Body of pancreas (tissue), 4 donors: ENCODE data around the gene KRTAP4-5. TPM values are rescaled to one million over a fixed set of nuclear protein-coding genes. Genes with fewer than 3 reads are reported as not detected.
"Not testable (repeated sequence)": the region's sequence is repeated elsewhere in the genome, so short reads cannot be mapped to it uniquely, and the experiment has no call there.

ENCODE experiments used
- ATAC-seq: fragments of 150-250 bp; one replicate; pipeline ENCODE4 v1.9.1; 2016
- DNase-seq, 4 donors: peaks; one replicate each; pipeline ENCODE4 v3.0.0-alpha.2; 2019
- H3K27ac ChIP-seq, 4 donors: fragments of 200-600 bp; sonication (generic); 1 replicate in 3 of 4; 2 replicates in 1 of 4; pipeline versions ENCODE4 v1.5.1 to v1.6.1; 2016 to 2019; ENCODE audit warnings: mild to moderate bottlenecking in 1 of 4, mixed read lengths in 1 of 4, moderate library complexity in 1 of 4
- H3K27me3 ChIP-seq, 2 donors: fragments of 200-600 bp; sonication (generic); one replicate each; pipeline ENCODE4 v1.6.0; 2016; ENCODE audit warnings: mild to moderate bottlenecking in 1 of 2
- H3K36me3 ChIP-seq, 2 donors: fragments of 200-600 bp; sonication (generic); replicated peaks in 1 of 2; 2 replicates each; pipeline ENCODE4 v1.5.1; 2016; ENCODE audit warnings: low read depth in 2 of 2; ENCODE audit not compliant: insufficient read depth in 1 of 2
- H3K4me1 ChIP-seq: fragments of 200-600 bp; sonication (generic); one replicate; pipeline ENCODE4 v1.6.0; 2016
- H3K4me3 ChIP-seq, 2 donors: fragments of 200-600 bp; sonication (generic); 1 replicate in 1 of 2; 2 replicates in 1 of 2; pipeline ENCODE4 v1.5.1; 2016 to 2019
- H3K9me3 ChIP-seq, 3 donors: fragments of 200-600 bp; sonication (generic); 1 replicate in 2 of 3; 2 replicates in 1 of 3; pipeline ENCODE4 v1.5.1; 2016
- CTCF ChIP-seq, 7 experiments: fragments of 450-650 bp in 4 of 7; fragments of 200-600 bp in 3 of 7; sonication (generic) in 3 of 7; IDR thresholded peaks; one replicate each; pipeline ENCODE4 v1.5.1; 2016 to 2019; ENCODE audit warnings: antibody characterized with exemption in 7 of 7
- POLR2A ChIP-seq, 3 donors: fragments of 450-650 bp; IDR thresholded peaks; one replicate each; pipeline ENCODE4 v1.6.1; 2016; ENCODE audit warnings: antibody characterized with exemption in 3 of 3, mild to moderate bottlenecking in 2 of 3
- WGBS, 2 donors: methylation state at CpG; one replicate each; pipeline ENCODE4 v1.1.5; 2017; 5-methylcytosine and 5-hydroxymethylcytosine counted together
- intact Hi-C: fragments of 100-400 bp; cut with DNase I; formaldehyde crosslinking; loops from one replicate; pipeline ENCODE4 v1.15.1; 2023
- total RNA-seq, 2 donors: library from RNA; depleted of rRNA; stranded (reverse); fragments of >200 nt; gene quantifications; one replicate each; pipeline ENCODE4 v1.1.0, GENCODE V29; 2016

Gene KRTAP4-5
- total RNA-seq, 2 donors from 2014 or later: not detected

GRCh38 chr17:41107941-41108450 lies 41.6 kb downstream of the KRTAP4-5 start:
- 21 to 36% methylated on average over 1 of the region's 1 CpG for WGBS, 2 donors
- no peaks in the 10 kb centered on the region for H3K27me3 ChIP-seq

DNA sequence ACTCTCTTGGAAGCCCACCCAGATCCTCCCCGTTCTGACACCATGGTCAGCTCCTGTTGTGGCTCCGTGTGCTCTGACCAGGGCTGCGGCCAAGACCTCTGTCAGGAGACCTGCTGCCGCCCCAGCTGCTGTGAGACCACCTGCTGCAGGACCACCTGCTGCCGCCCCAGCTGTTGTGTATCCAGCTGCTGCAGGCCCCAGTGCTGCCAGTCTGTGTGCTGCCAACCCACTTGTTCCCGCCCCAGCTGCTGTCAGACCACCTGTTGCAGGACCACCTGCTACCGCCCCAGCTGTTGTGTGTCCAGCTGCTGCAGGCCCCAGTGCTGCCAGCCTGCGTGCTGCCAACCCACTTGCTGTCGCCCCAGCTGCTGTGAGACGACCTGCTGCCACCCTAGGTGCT lies 44.3 kb downstream of the KRTAP4-5 start, which contains the start of gene KRTAP4-9:
Gene KRTAP4-9, plus strand, starts transcription at position 43 of the 400 bp plus-strand sequence. Its CDS starts 0 bp downstream, at position 43.
- WGBS, 2 donors: 48 to 68% methylated on average over 5 to 7 of the region's 10 CpGs
- intact Hi-C loops: not testable (repeated sequence)

More at GRCh38 chr17:41107941-41108450, 41.6 kb downstream of the KRTAP4-5 start:
- H3K36me3 ChIP-seq: no peaks in the 10 kb centered on the region
- ATAC-seq (no peak), DNase-seq (no peak)
- no peak overlapping the region for H3K4me3 ChIP-seq
- H3K27ac ChIP-seq: no peak overlapping the region
- no peak for TF ChIP-seq POLR2A (IDR thresholded peaks at IDR 0.05)
- no peak for TF ChIP-seq CTCF (IDR thresholded peaks at IDR 0.05)
- no peaks in the 10 kb centered on the region for H3K4me1 ChIP-seq
- intact Hi-C loops: no loop called here
- H3K9me3 ChIP-seq: no peaks in the 10 kb centered on the region

DNA sequence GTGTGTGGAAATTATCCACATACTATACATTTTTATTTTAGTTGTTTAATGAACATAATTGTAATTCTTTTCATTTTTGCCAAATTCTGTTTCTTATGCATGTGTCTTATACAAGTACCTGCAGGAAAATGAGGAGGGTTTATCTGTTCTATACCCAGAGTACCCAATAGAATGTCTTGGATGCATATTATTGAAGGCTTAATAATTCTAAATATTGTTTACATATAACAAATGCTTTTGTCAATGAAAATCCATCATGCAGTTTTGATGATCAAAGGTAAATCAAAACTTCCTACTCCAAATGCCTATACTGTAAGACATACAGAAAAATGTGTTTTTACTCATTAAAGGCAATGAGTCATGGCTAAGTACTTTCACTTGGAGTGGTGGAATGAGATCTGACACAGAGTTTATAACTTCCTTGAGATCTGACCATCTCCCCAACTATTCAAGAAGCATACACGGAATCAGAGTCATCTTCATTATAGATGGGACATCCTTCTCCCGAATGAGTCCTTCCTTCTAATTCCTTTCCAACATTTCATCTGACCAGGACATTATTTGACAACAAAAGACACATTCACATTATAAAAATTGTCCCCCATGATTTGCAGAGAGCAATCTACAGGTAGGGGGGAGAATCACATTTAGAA lies 45.1 kb downstream of the KRTAP4-5 start:
- H3K4me3 ChIP-seq, ATAC-seq, H3K9me3 ChIP-seq, H3K4me1 ChIP-seq, H3K36me3 ChIP-seq, H3K27ac ChIP-seq, intact Hi-C loops, H3K27me3 ChIP-seq, DNase-seq: not testable (repeated sequence)
- WGBS, 2 donors: 47 to 52% methylated on average over 2 of the region's 2 CpGs

More for the DNA sequence above, 44.3 kb downstream of the KRTAP4-5 start, which contains the start of gene KRTAP4-9:
- ATAC-seq, H3K27ac ChIP-seq, H3K4me3 ChIP-seq, H3K4me1 ChIP-seq, H3K27me3 ChIP-seq, H3K9me3 ChIP-seq, DNase-seq, H3K36me3 ChIP-seq: not testable (repeated sequence)

DNA sequence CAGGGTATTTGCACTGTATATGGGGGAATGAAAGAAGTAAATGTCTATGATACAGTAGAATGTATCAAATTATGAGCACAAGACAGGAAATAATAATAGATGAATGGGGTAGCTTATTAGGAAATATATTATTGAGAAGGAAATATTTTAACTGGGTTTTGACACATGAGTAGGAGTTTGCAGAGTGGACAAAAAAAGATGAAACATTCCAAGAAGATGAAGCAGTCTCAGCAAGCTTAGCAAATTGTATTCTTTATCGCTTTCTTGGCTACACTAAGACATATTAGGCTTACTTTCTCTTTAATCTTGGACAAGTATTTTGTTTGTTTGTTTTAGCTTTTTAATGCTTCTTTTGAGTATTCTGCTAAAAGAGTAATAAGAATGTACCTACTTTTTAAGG lies 45.7 kb downstream of the KRTAP4-5 start:
- Histone ChIP-seq H3K27me3 (no peaks in the 10 kb centered on the region), H3K27ac (no peak overlapping the region), H3K9me3 (no peaks in the 10 kb centered on the region), H3K4me3 (no peak overlapping the region), H3K4me1 (no peaks in the 10 kb centered on the region), H3K36me3 (no peaks in the 10 kb centered on the region)
- 86 to 88% methylated on average over 1 of the region's 1 CpG for WGBS, 2 donors
- TF ChIP-seq CTCF (IDR thresholded peaks at IDR 0.05) (no peak), POLR2A (IDR thresholded peaks at IDR 0.05) (no peak)
- no peak for ATAC-seq
- DNase-seq: no peak
- intact Hi-C loops: no loop called here

DNA sequence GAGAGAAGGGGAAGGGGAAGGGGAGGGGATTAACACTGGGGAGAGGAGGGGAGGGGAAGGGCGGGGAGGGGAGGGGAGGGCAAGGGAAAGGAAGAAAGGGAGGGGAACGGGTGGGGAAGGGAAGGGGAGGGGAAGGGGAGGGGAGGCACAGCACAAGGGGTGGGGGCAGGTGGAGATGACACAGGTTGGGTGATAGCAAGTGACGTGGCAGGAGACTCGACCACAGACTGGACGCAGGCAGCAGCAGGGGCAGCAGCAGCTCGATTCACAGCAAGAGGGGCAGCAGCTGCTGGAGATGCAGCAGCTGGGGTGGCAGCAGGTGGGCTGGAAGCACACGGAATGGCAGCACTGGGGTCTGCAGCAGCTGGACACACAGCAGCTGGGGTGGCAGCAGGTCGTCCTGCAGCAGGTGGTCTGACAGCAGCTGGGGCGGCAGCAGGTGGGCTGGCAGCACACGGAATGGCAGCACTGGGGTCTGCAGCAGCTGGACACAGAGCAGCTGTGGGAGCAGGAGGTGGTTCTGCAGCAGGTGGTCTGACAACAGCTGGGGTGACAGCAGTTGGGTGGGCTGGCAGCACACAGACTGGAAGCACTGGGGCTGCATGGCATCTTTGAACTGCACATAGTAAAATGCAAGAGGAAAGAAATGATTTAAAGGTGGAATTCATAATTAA lies 47.9 kb downstream of the KRTAP4-5 start, which contains the start of gene KRTAP4-16:
Gene KRTAP4-16, minus strand, starts transcription at position 624 of the 674 bp plus-strand sequence. Its CDS starts 0 bp downstream, at position 624.
- DNase-seq (no peak), ATAC-seq (no peak)
- Histone ChIP-seq H3K9me3 (no peaks in the 10 kb centered on the region), H3K4me1 (no peaks in the 10 kb centered on the region), H3K4me3 (no peak within 1 kb of the TSS), H3K27ac (no peak within 1 kb of the TSS), H3K36me3 (no peaks in the 10 kb centered on the region), H3K27me3 (no peaks in the 10 kb centered on the region)
- TF ChIP-seq POLR2A (IDR thresholded peaks at IDR 0.05): no peak
- TF ChIP-seq CTCF (IDR thresholded peaks at IDR 0.05): no peak
- WGBS, 2 donors: 37 to 64% methylated on average over 6 to 10 of the region's 10 CpGs
- intact Hi-C loops: no loop called here

DNA sequence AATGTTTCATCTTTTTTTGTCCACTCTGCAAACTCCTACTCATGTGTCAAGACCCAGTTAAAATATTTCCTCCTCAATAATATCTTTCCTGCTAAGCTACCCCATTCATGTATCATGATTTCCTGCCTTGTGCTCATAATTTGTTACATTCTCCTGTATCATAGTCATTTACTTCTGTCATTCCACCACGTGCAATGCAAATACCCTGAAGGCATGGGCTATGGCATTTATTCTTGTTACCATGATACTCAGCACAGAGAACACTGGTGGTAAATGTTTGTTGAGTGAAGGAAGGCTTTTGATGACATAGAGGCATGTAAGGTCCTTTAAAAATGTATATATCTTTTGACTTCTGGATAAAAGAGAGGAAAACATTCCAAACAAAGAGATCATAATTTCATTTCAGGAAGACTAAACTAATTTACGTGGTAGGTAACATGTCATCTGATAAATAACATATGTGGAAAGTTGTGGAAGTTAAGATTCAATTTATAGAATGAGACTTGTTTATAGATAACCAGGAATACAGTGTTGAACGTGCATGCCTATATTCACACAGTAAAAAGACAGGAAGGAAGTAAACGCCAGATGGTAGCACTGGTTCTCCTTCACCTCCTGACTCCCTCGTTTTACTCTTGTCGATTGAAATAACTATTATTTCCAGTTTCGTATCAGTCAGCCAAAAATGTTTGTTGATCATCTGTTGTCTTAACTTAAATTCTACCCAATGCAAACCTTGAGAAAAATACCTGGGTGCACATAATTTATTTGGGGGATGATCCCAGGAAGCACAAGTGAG lies 49.7 kb downstream of the KRTAP4-5 start:
- DNase-seq, ATAC-seq, H3K36me3 ChIP-seq, H3K4me1 ChIP-seq, intact Hi-C loops, H3K4me3 ChIP-seq, H3K9me3 ChIP-seq, H3K27me3 ChIP-seq, H3K27ac ChIP-seq: not testable (repeated sequence)
- WGBS, 2 donors: 42 to 59% methylated on average over 7 of the region's 7 CpGs
